GM18517 (cell line): ENCODE data around the gene SENP8.

Experiments
- ATAC-seq: cut with Tn5 transposase; IDR thresholded peaks from one replicate; pipeline ENCODE4 v1.9.1; 2021; ENCODE audit warnings: mild to moderate bottlenecking, moderate library complexity; ENCODE audit not compliant: unreplicated experiment

SENP8 gene

GRCh38 chr15:72112805-72113204, 5.4 kb upstream of the SENP8 start:
- no peak for ATAC-seq

GRCh38 chr15:72113347-72114031, 4.7 kb upstream of the SENP8 start:
- ATAC-seq = no peak

GRCh38 chr15:72116731-72117485, 1.3 kb upstream of the SENP8 start:
- ATAC-seq = no peak

GRCh38 chr15:72117486-72118016, 652 bp upstream of the SENP8 start:
- peak; percentile 63 for ATAC-seq

GRCh38 chr15:72124218-72124617, 6.0 kb downstream of the SENP8 start:
- no peak for ATAC-seq

- no peak for ATAC-seq
Measured at GRCh38 chr15:72127724-72128322, 9.6 kb downstream of the SENP8 start.

GRCh38 chr15:72128359-72128758, 10.2 kb downstream of the SENP8 start:
- no peak for ATAC-seq

GRCh38 chr15:72130272-72130671, 12.1 kb downstream of the SENP8 start:
- ATAC-seq = no peak

- ATAC-seq = no peak
Measured at GRCh38 chr15:72131922-72132321, 13.7 kb downstream of the SENP8 start.

GRCh38 chr15:72133211-72133610, 15.0 kb downstream of the SENP8 start:
- ATAC-seq = no peak

GRCh38 chr15:72135719-72136118, 17.5 kb downstream of the SENP8 start:
- ATAC-seq = no peak

- no peak for ATAC-seq
Measured at GRCh38 chr15:72136170-72137051, 18.2 kb downstream of the SENP8 start.

GRCh38 chr15:72139667-72140066, 21.5 kb downstream of the SENP8 start:
- ATAC-seq = no peak

GRCh38 chr15:72140088-72140487, 21.9 kb downstream of the SENP8 start:
- ATAC-seq = no peak

GRCh38 chr15:72141171-72142084, 23.2 kb downstream of the SENP8 start:
- ATAC-seq = peak; percentile 98

GRCh38 chr15:72146221-72146620, 28.0 kb downstream of the SENP8 start:
- no peak for ATAC-seq

GRCh38 chr15:72146934-72147333, 28.7 kb downstream of the SENP8 start:
- no peak for ATAC-seq

- ATAC-seq = no peak
Measured at GRCh38 chr15:72147418-72147817, 29.2 kb downstream of the SENP8 start.

GRCh38 chr15:72153269-72154000, 35.2 kb downstream of the SENP8 start:
- ATAC-seq = no peak
